DND-41 (cell line): ENCODE data around the gene APBB2.

Source experiments
- CTCF ChIP-seq: IDR thresholded peaks from 2 replicates; pipeline ENCODE4 v1.5.1; 2012; ENCODE audit warnings: borderline replicate concordance, low read length, moderate library complexity, mild to moderate bottlenecking; ENCODE audit not compliant: poor library complexity, severe bottlenecking; ENCODE audit errors: extremely low read depth
- EZH2 ChIP-seq: IDR thresholded peaks from 3 replicates; pipeline ENCODE4 v1.6.1; 2012; ENCODE audit warnings: borderline replicate concordance, low read depth, mild to moderate bottlenecking, moderate library complexity, low read length, inconsistent platforms; ENCODE audit not compliant: severe bottlenecking

GRCh38 chr4:41203841-41204240 lies 10.5 kb downstream of the APBB2 start:
- TF ChIP-seq EZH2 (no peak), CTCF (no peak)
